Measurements from ENCODE around the gene KCNH1.

GRCh38 chr1:210685295-210685650 is 448.7 kb downstream of the KCNH1 start:
- TF ChIP-seq CTCF (conservative IDR thresholded peaks at IDR 0.05) (no peak), ZFX (IDR thresholded peaks at IDR 0.05) (no peak)
